ENCODE measurements around the gene MYF6. TPM values are rescaled to one million over a fixed set of nuclear protein-coding genes. Genes with fewer than 3 reads are reported as not detected.
"Not testable (repeated sequence)": the region's sequence is repeated elsewhere in the genome, so short reads cannot be mapped to it uniquely, and the experiment has no call there.

MYF6 gene
- 1.6 TPM for total RNA-seq

- FAIRE-seq (no peak), DNase-seq (ENCODE audit: low spot score in 2 of 2) (no peak)
Observed at GRCh38 chr12:80707126-80707829, at the start of gene MYF6. MYF6 (plus strand) TSS chr12:80707634; CDS start chr12:80707720, 86 bp downstream.

GRCh38 chr12:80659512-80660063, 47.8 kb upstream of the MYF6 start:
- no peak for FAIRE-seq
- no peak for DNase-seq (ENCODE audit: low spot score in 2 of 2)

- DNase-seq (ENCODE audit: low spot score in 2 of 2) (no peak), FAIRE-seq (no peak)
Observed at GRCh38 chr12:80662586-80662985, 44.8 kb upstream of the MYF6 start.

- DNase-seq (ENCODE audit: low spot score in 2 of 2) (no peak), FAIRE-seq (no peak)
Observed at GRCh38 chr12:80670214-80670613, 37.2 kb upstream of the MYF6 start.

- not testable (repeated sequence) for DNase-seq (ENCODE audit: low spot score in 2 of 2); FAIRE-seq
Observed at GRCh38 chr12:80676042-80676636, 31.3 kb upstream of the MYF6 start.

GRCh38 chr12:80676856-80677255, 30.6 kb upstream of the MYF6 start:
- FAIRE-seq (no peak), DNase-seq (ENCODE audit: low spot score in 2 of 2) (no peak)

GRCh38 chr12:80677994-80678393, 29.4 kb upstream of the MYF6 start:
- DNase-seq (ENCODE audit: low spot score in 2 of 2) (no peak), FAIRE-seq (no peak)

GRCh38 chr12:80679346-80680131, 27.9 kb upstream of the MYF6 start:
- DNase-seq (ENCODE audit: low spot score in 2 of 2) (no peak), FAIRE-seq (no peak)

GRCh38 chr12:80681287-80681686, 26.1 kb upstream of the MYF6 start:
- no peak for DNase-seq (ENCODE audit: low spot score in 2 of 2)
- FAIRE-seq: no peak

- DNase-seq (ENCODE audit: low spot score in 2 of 2) (no peak), FAIRE-seq (no peak)
Observed at GRCh38 chr12:80681786-80682185, 25.6 kb upstream of the MYF6 start.

GRCh38 chr12:80684077-80684495, 23.3 kb upstream of the MYF6 start:
- FAIRE-seq (no peak), DNase-seq (ENCODE audit: low spot score in 2 of 2) (no peak)

- FAIRE-seq: no peak
- no peak for DNase-seq (ENCODE audit: low spot score in 2 of 2)
Observed at GRCh38 chr12:80690090-80690489, 17.3 kb upstream of the MYF6 start.

- FAIRE-seq (no peak), DNase-seq (ENCODE audit: low spot score in 2 of 2) (no peak)
Observed at GRCh38 chr12:80690513-80690912, 16.9 kb upstream of the MYF6 start.

GRCh38 chr12:80692114-80692513, 15.3 kb upstream of the MYF6 start:
- no peak for FAIRE-seq
- no peak for DNase-seq (ENCODE audit: low spot score in 2 of 2)

GRCh38 chr12:80697270-80697887, 10.1 kb upstream of the MYF6 start:
- FAIRE-seq (no peak), DNase-seq (ENCODE audit: low spot score in 2 of 2) (no peak)

- FAIRE-seq: no peak
- DNase-seq (ENCODE audit: low spot score in 2 of 2): no peak
Observed at GRCh38 chr12:80698256-80698655, 9.2 kb upstream of the MYF6 start.

GRCh38 chr12:80698847-80699542, 8.4 kb upstream of the MYF6 start:
- FAIRE-seq: no peak
- DNase-seq (ENCODE audit: low spot score in 2 of 2): no peak

- DNase-seq (ENCODE audit: low spot score in 2 of 2) (no peak), FAIRE-seq (no peak)
Observed at GRCh38 chr12:80700327-80700726, 7.1 kb upstream of the MYF6 start.

- FAIRE-seq (no peak), DNase-seq (ENCODE audit: low spot score in 2 of 2) (no peak)
Observed at GRCh38 chr12:80701388-80701787, 6.0 kb upstream of the MYF6 start.

Measured in frontal cortex (tissue), 4 donors.